Psoas muscle (tissue), 8 donors: ENCODE results near the gene CISD3. TPM values are rescaled to one million over a fixed set of nuclear protein-coding genes. Genes with fewer than 3 reads are reported as not detected.

Experiments
- ATAC-seq, 4 donors: fragments of 200-7000 bp; cut with Tn5 transposase; one replicate each; pipeline ENCODE4 v1.9.1; 2020; ENCODE audit warnings: moderate library complexity in 3 of 4, mild to moderate bottlenecking in 2 of 4
- DNase-seq, 2 donors: peaks; one replicate each; pipeline ENCODE4 v3.0.0-alpha.2; 2020
- H3K27ac ChIP-seq: fragments of 200-600 bp; one replicate; pipeline ENCODE4 v1.8.0; 2022
- H3K27me3 ChIP-seq, 3 donors: fragments of 200-600 bp in 1 of 3; one replicate each; pipeline versions ENCODE4 v1.6.1 to v1.8.0; 2013 to 2022; ENCODE audit warnings: low read length in 2 of 3, mild to moderate bottlenecking in 2 of 3, moderate library complexity in 1 of 3; ENCODE audit not compliant: insufficient read depth in 3 of 3
- H3K36me3 ChIP-seq, 2 donors: fragments of 200-600 bp in 1 of 2; one replicate each; pipeline versions ENCODE4 v1.6.1 to v1.8.0; 2013 to 2022; ENCODE audit warnings: low read depth in 1 of 2, mild to moderate bottlenecking in 1 of 2, moderate library complexity in 1 of 2; ENCODE audit not compliant: insufficient read depth in 1 of 2
- H3K4me1 ChIP-seq: fragments of 200-600 bp; one replicate; pipeline ENCODE4 v1.8.0; 2022
- H3K4me3 ChIP-seq: fragments of 200-600 bp; one replicate; pipeline ENCODE4 v1.8.0; 2022; ENCODE audit warnings: mild to moderate bottlenecking
- H3K9me3 ChIP-seq: fragments of 200-600 bp; one replicate; pipeline ENCODE4 v1.8.0; 2022
- WGBS, 3 donors: extraction: QIAGEN DNeasy Blood & Tissue Kit; methylation state at CpG; one replicate each; pipeline versions ENCODE4 v1.1.6 to v1.1.7; 2013; 5-methylcytosine and 5-hydroxymethylcytosine counted together
- intact Hi-C, 2 donors: fragments of 100-400 bp; cut with DNase I; formaldehyde crosslinking; loops; one replicate each; pipeline versions ENCODE4 v1.11.0 to v1.14.2; 2022
- polyA plus RNA-seq, 3 donors: library from polyadenylated mRNA; stranded (reverse); fragments of 200-250 nt; gene quantifications; one replicate each; pipeline ENCODE4 v1.2.3, GENCODE V29; 2013
- total RNA-seq, 4 donors: library from RNA; stranded (reverse); fragmentation: NEBNext Ultra II Directional in 2 of 4; extraction: Animal tissue kit (Norgen Biotek cat#: 25700) in 2 of 4; gene quantifications; one replicate each; pipeline versions ENCODE4 v1.2.1 to v1.2.4, GENCODE V29; 2021 to 2023
- TF ChIP-seq, protein P1 (sequence below): fragments of 200-600 bp; IDR thresholded peaks from one replicate; pipeline ENCODE4 v1.8.0; 2022; ENCODE audit warnings: antibody characterized with exemption
- donor health status: healthy with polysubstance abuse.
- donor health status: DM: no; HTN: no; CAD: no; lungs with moderate emphysema.
- donor health status: Bipolar disorder and iron deficiency.
- donor health status: healthy.
- donor health status: DM: yes; HTN: yes; CAD: no.
- donor health status: DM: no; HTN: no; CAD: no.
- donor health status: DM: no; HTN: no; CAD: no.
- donor health status: DM: yes; HTN: yes; CAD: no.

The CISD3 gene
- total and polyA plus RNA-seq, 7 donors: 29.9 to 83.6 (median 41.5) TPM

DNA sequence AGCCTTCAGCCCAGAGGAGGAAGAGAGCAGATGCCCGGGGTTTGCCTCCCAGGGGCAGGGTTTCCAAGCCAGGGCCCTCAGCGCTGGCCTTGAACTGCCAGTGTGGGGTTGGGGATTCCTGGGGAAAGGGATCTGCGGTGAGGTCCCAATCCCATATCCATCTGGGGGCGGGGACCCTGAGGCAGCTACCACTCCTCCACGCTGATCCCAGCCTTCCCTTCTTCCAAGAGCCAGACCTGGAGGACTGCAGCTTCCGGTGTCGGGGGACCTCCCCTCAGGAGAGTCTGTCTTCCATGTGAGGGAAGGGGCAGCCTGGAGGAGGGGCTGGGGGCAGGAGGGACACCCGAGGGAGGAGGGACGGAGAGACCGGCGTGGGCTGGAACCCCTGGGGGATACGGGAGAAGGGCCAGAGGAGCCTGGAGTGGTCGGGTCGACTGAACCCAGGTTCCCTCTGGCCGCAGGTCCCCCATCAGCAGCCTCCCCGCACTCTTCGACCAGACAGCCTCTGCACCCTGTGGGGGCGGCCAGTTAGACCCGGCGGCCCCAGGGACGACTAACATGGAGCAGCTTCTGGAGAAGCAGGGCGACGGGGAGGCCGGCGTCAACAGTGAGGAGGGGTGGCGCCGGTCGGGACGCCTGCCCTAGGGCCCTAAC, 10.7 kb upstream of the CISD3 start:
- H3K4me3 ChIP-seq: no peak overlapping the region
- no peaks in the 10 kb centered on the region for H3K4me1 ChIP-seq
- DNase-seq (no peak), ATAC-seq (peak in 2 of 4 donors; percentile 10 to 11)
- peaks cover 7 to 96% of the 10 kb centered on the region in 2 donors for H3K36me3 ChIP-seq
- TF ChIP-seq, protein P1, sequence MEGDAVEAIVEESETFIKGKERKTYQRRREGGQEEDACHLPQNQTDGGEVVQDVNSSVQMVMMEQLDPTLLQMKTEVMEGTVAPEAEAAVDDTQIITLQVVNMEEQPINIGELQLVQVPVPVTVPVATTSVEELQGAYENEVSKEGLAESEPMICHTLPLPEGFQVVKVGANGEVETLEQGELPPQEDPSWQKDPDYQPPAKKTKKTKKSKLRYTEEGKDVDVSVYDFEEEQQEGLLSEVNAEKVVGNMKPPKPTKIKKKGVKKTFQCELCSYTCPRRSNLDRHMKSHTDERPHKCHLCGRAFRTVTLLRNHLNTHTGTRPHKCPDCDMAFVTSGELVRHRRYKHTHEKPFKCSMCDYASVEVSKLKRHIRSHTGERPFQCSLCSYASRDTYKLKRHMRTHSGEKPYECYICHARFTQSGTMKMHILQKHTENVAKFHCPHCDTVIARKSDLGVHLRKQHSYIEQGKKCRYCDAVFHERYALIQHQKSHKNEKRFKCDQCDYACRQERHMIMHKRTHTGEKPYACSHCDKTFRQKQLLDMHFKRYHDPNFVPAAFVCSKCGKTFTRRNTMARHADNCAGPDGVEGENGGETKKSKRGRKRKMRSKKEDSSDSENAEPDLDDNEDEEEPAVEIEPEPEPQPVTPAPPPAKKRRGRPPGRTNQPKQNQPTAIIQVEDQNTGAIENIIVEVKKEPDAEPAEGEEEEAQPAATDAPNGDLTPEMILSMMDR: no peak
- no peaks in the 10 kb centered on the region for H3K27me3 ChIP-seq
- whole genome bisulfite sequencing, 3 donors: 87 to 89% (median 87%) methylated on average over 28 to 29 of the region's 29 CpGs
- intact Hi-C loops: no loop called here
- no peaks in the 10 kb centered on the region for H3K9me3 ChIP-seq
- no peak overlapping the region for H3K27ac ChIP-seq

DNA sequence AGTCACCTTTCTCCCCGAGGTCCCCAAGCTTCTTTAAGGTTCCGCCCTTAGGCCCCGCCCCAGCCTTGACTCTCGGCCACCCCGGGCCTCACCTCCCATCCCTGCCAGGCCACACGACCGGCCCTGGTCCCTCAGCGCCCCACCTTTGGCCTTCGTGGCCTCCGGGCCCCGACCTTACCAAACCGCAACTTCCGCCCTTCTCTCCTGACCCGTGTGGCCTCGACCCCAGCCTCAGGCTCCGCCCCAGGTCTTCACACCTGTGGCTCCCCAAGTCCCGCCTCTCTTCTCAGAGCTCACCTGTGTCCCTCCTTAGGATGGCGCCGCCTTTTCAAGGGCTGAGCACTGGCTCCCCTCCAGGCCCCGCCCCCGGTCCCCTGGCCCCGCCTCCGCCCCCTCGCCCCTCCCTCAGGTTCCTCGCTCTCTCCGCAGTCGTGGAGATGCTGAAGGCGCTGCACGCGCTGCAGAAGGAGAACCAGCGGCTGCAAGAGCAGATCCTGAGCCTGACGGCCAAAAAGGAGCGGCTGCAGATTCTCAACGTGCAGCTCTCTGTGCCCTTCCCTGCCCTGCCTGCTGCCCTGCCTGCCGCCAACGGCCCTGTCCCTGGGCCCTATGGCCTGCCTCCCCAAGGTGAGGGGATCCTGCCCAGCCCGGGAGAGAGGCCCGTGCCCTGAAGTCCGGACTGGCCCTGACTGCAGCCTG, 10.0 kb upstream of the CISD3 start:
- TF ChIP-seq, protein P1: no peak
- H3K27me3 ChIP-seq: no peaks in the 10 kb centered on the region
- DNase-seq: no peak
- H3K9me3 ChIP-seq: no peaks in the 10 kb centered on the region
- H3K4me1 ChIP-seq: no peaks in the 10 kb centered on the region
- peaks cover 7 to 96% of the 10 kb centered on the region in 2 donors for H3K36me3 ChIP-seq
- no peak overlapping the region for H3K4me3 ChIP-seq
- H3K27ac ChIP-seq: no peak overlapping the region
- WGBS, 3 donors: 76 to 79% (median 77%) methylated on average over 38 to 39 of the region's 39 CpGs
- no peak for ATAC-seq
- intact Hi-C loops: no loop called here

DNA sequence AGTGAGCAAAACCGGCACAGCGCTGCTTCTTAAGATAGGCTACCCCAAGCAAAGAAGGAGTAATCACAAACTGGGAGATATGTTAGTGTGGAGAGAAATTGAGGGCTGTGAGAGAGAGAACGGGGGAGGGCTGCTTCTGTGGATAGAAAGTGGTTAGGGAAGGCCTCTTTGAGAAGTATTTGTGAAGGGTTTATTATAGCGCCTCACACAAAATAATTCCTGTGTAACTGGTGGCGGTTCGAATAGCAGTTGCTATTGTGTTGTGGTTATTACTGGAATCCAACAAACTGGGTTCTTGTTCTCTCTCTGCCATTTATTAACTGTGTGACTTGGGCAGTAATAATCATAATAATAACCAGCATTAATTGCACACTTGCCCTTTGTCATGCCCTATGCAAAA, 9.2 kb upstream of the CISD3 start:
- H3K27me3 ChIP-seq: no peaks in the 10 kb centered on the region
- H3K4me1 ChIP-seq: no peaks in the 10 kb centered on the region
- DNase-seq (no peak), ATAC-seq (no peak)
- TF ChIP-seq, protein P1: no peak
- no peak overlapping the region for H3K4me3 ChIP-seq
- intact Hi-C loops: no loop called here
- WGBS, 3 donors: 88 to 91% (median 90%) methylated on average over 6 of the region's 6 CpGs
- peaks cover 7 to 91% of the 10 kb centered on the region in 2 donors for H3K36me3 ChIP-seq
- H3K27ac ChIP-seq: no peak overlapping the region
- H3K9me3 ChIP-seq: no peaks in the 10 kb centered on the region

- Histone ChIP-seq H3K27ac (no peak overlapping the region), H3K36me3 (peaks cover 7 to 83% of the 10 kb centered on the region in 2 donors)
These were observed 8.3 kb upstream of the CISD3 start for GRCh38 chr17:38721802-38722201.

More at GRCh38 chr17:38721802-38722201, 8.3 kb upstream of the CISD3 start:
- Histone ChIP-seq H3K4me3 (no peak overlapping the region), H3K27me3 (no peaks in the 10 kb centered on the region), H3K9me3 (no peaks in the 10 kb centered on the region), H3K4me1 (no peaks in the 10 kb centered on the region)
- no peak for DNase-seq
- 89 to 97% (median 91%) methylated on average over 6 to 16 of the region's 16 CpGs for WGBS, 3 donors
- TF ChIP-seq, protein P1: no peak
- intact Hi-C loops: no loop called here
- ATAC-seq: no peak
